Osteocyte (in vitro differentiated cells): ENCODE measurements around the gene FHIT. TPM values are rescaled to one million over a fixed set of nuclear protein-coding genes. Genes with fewer than 3 reads are reported as not detected.

ENCODE experiments used
- DNase-seq: peaks from one replicate; pipeline ENCODE4 v3.0.0; 2021; ENCODE audit warnings: mixed read lengths; ENCODE audit not compliant: unreplicated experiment; ENCODE audit errors: extremely low spot score
- H3K27ac Mint-ChIP-seq: one replicate; pipeline ENCODE4 v1.8.0; 2021; ENCODE audit warnings: mild to moderate bottlenecking, mixed read lengths; ENCODE audit not compliant: unreplicated experiment
- H3K27me3 Mint-ChIP-seq: one replicate; pipeline ENCODE4 v1.8.0; 2021; ENCODE audit warnings: mixed read lengths; ENCODE audit not compliant: unreplicated experiment
- H3K36me3 Mint-ChIP-seq: one replicate; pipeline ENCODE4 v1.8.0; 2021; ENCODE audit warnings: mixed read lengths; ENCODE audit not compliant: unreplicated experiment
- H3K4me1 Mint-ChIP-seq: one replicate; pipeline ENCODE4 v1.8.0; 2021; ENCODE audit warnings: mixed read lengths; ENCODE audit not compliant: unreplicated experiment
- H3K4me3 Mint-ChIP-seq: one replicate; pipeline ENCODE4 v1.8.0; 2021; ENCODE audit warnings: mild to moderate bottlenecking, moderate library complexity, mixed read lengths; ENCODE audit not compliant: unreplicated experiment
- H3K9me3 Mint-ChIP-seq: one replicate; pipeline ENCODE4 v1.8.0; 2021; ENCODE audit warnings: mixed read lengths; ENCODE audit not compliant: unreplicated experiment
- total RNA-seq: library from RNA; stranded (reverse); gene quantifications from 2 replicates; pipeline ENCODE4 v1.2.1, GENCODE V29; 2021
- TF ChIP-seq, protein P1 (sequence below): fragments of 200-600 bp; sonication (generic); IDR thresholded peaks from 2 replicates; pipeline ENCODE4 v1.5.0; 2021; ENCODE audit warnings: antibody characterized with exemption, mild to moderate bottlenecking, moderate library complexity

The FHIT gene
- total RNA-seq, 1 donor from 2014 or later = 2.3 TPM

DNA sequence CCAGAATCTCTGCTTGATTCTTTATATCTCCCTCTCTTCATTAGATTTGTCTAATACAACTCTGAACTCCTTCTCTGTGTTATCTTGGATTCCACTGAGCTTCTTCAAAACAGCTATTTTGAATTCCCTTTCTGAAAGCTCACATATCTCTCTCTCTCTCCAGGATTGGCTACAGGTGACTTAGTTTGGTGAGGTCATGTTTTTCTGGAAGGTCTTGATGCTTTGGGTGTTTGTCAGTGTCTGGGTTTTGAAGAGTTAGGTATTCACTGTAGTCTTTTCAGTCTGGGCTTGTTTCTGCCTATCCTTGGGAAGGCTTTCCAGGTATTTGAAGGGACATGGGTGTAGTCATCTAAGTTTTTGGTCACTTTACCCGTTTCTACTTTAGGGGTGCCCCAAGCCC, 781.8 kb downstream of the FHIT start:
- TF ChIP-seq, protein P1, sequence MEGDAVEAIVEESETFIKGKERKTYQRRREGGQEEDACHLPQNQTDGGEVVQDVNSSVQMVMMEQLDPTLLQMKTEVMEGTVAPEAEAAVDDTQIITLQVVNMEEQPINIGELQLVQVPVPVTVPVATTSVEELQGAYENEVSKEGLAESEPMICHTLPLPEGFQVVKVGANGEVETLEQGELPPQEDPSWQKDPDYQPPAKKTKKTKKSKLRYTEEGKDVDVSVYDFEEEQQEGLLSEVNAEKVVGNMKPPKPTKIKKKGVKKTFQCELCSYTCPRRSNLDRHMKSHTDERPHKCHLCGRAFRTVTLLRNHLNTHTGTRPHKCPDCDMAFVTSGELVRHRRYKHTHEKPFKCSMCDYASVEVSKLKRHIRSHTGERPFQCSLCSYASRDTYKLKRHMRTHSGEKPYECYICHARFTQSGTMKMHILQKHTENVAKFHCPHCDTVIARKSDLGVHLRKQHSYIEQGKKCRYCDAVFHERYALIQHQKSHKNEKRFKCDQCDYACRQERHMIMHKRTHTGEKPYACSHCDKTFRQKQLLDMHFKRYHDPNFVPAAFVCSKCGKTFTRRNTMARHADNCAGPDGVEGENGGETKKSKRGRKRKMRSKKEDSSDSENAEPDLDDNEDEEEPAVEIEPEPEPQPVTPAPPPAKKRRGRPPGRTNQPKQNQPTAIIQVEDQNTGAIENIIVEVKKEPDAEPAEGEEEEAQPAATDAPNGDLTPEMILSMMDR = no peak
- no peaks in the 10 kb centered on the region for H3K36me3 Mint-ChIP-seq
- no peak overlapping the region for H3K4me3 Mint-ChIP-seq
- H3K27me3 Mint-ChIP-seq = no peaks in the 10 kb centered on the region
- no peak overlapping the region for H3K27ac Mint-ChIP-seq
- peaks cover 22% of the 10 kb centered on the region for H3K9me3 Mint-ChIP-seq
- no peaks in the 10 kb centered on the region for H3K4me1 Mint-ChIP-seq
- DNase-seq = no peak

DNA sequence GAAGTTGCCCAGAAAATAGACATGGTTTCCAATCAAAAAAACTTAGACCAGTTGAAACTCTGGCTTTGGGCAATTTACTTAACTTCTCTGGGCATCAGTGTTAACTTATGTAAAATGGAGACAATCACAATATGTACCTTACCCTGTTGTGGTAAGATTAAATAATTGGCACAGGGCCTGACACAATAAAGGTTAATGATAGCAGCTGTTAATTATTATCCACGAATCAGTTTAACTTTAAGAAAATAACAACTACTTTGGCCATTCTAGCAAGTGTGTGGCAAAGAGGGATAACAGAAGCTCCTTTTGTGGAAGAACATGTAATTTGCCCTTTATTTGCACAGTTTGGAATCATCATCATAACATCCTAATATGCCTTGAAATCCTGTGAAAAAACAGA, 787.6 kb downstream of the FHIT start:
- Mint-ChIP-seq H3K27ac (no peak overlapping the region), H3K27me3 (peaks cover 3% of the 10 kb centered on the region), H3K9me3 (peaks cover 19% of the 10 kb centered on the region), H3K36me3 (no peaks in the 10 kb centered on the region), H3K4me1 (no peaks in the 10 kb centered on the region), H3K4me3 (no peak overlapping the region)
- DNase-seq = no peak
- TF ChIP-seq, protein P1 = no peak

DNA sequence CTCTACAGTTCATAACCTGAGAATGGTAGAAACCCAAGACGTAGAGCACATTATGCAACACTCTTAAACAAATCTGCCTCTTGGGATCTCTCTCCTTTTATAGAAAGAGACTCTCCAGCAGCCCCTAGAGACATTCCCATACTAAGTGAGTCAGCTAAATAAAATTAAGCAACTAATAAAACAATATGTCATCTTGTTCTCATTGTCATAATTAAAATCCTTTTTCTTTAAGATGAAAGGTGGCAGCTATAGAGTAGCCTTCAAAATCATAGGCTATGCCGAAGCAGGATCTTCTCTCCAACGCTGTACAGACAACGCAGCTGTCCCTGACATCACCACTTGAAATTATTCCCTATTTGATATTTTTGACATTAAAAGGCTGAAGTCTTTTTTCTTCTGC, 790.0 kb downstream of the FHIT start:
- no peaks in the 10 kb centered on the region for H3K36me3 Mint-ChIP-seq
- peaks cover 3% of the 10 kb centered on the region for H3K27me3 Mint-ChIP-seq
- TF ChIP-seq, protein P1 = no peak
- peaks cover 13% of the 10 kb centered on the region for H3K9me3 Mint-ChIP-seq
- no peak for DNase-seq
- H3K4me1 Mint-ChIP-seq = no peaks in the 10 kb centered on the region
- H3K27ac Mint-ChIP-seq = no peak overlapping the region
- no peak overlapping the region for H3K4me3 Mint-ChIP-seq

DNA sequence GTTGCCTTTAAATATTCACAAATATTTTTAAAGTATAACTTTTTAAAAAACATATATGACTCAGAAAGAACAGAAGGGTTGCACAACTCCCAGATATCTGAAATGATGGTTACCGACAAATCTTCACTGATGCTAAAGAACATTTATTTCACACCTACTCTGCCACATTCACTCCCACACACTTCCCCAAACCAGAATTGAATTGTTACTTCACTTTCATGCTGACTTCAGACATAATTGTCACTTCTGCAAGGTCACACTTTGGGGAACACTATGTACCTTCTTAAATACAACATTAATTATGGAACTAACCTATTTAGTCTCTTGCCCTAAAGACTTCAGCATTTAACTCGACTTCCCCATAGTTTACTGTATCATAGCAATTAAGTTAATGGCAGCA, 795.1 kb downstream of the FHIT start:
- no peak for DNase-seq
- Mint-ChIP-seq H3K27me3 (peaks cover 3% of the 10 kb centered on the region), H3K9me3 (no peaks in the 10 kb centered on the region), H3K27ac (no peak overlapping the region), H3K4me3 (no peak overlapping the region), H3K4me1 (no peaks in the 10 kb centered on the region), H3K36me3 (no peaks in the 10 kb centered on the region)
- TF ChIP-seq, protein P1 = no peak

DNA sequence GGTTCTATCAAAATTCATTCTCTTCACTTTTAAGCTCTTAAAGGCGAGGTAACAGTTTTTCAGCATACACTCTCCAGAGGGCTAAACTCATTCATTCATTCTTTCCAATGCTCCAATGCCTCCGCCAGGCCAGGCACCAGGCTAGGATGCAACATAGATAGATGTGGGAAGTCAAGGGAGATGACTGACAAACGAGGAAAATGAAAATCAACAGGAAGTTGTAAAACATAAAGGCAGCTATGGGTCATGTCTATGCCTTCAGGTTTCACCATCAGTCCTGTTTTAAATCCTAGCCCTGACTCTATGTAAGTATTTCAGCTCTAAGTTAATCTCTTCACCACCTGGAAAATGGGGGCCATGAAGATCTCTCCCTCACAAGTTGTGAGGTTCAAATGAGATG, 797.9 kb downstream of the FHIT start:
- no peak overlapping the region for H3K27ac Mint-ChIP-seq
- no peak overlapping the region for H3K4me3 Mint-ChIP-seq
- no peak for DNase-seq
- H3K9me3 Mint-ChIP-seq = no peaks in the 10 kb centered on the region
- no peaks in the 10 kb centered on the region for H3K36me3 Mint-ChIP-seq
- TF ChIP-seq, protein P1 = no peak
- H3K27me3 Mint-ChIP-seq = no peaks in the 10 kb centered on the region
- H3K4me1 Mint-ChIP-seq = no peaks in the 10 kb centered on the region
